ENCODE measurements around the gene NDEL1. TPM values are rescaled to one million over a fixed set of nuclear protein-coding genes. Genes with fewer than 3 reads are reported as not detected.

Gene NDEL1
- total RNA-seq, 4 donors from 2014 or later = 58.1 to 67.3 (median 63.4) TPM

DNA sequence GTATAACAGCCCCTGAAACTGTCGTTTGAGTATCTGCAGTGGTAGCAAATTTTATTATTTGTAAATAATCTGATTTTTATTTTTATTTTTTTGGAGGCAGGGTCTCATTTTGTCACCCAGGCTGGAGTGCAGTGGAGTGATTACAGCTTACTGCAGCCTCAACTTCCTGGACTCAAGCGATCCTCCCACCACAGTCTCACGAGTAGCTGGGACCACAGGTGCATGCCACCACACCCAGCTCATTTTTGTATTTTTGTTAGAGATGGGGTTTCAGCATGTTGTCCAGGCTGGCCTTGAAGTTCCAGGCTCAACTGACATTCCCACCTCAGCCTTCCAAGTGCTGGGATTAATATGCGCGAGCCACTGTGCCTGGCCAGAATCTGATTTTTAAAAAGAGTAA, 2.8 kb downstream of the NDEL1 start:
- Histone ChIP-seq H3K36me3 (peaks cover 0 to 21% of the 10 kb centered on the region in 2 donors), H3K9me3 (no peaks in the 10 kb centered on the region), H3K27me3 (no peaks in the 10 kb centered on the region), H3K4me1 (peaks cover 0 to 63% (median 3%) of the 10 kb centered on the region in 3 donors), H3K4me3 (no peak overlapping the region), H3K27ac (no peak overlapping the region)
- 83 to 88% methylated on average over 4 to 5 of the region's 5 CpGs for WGBS, 2 donors (ENCODE audit: low coverage in 1 of 2)
- TF ChIP-seq POLR2AphosphoS5 (IDR thresholded peaks at IDR 0.05) (no peak), POLR2A (IDR thresholded peaks at IDR 0.05) (no peak), EP300 (IDR thresholded peaks at IDR 0.05) (no peak)
- TF ChIP-seq, protein P1, sequence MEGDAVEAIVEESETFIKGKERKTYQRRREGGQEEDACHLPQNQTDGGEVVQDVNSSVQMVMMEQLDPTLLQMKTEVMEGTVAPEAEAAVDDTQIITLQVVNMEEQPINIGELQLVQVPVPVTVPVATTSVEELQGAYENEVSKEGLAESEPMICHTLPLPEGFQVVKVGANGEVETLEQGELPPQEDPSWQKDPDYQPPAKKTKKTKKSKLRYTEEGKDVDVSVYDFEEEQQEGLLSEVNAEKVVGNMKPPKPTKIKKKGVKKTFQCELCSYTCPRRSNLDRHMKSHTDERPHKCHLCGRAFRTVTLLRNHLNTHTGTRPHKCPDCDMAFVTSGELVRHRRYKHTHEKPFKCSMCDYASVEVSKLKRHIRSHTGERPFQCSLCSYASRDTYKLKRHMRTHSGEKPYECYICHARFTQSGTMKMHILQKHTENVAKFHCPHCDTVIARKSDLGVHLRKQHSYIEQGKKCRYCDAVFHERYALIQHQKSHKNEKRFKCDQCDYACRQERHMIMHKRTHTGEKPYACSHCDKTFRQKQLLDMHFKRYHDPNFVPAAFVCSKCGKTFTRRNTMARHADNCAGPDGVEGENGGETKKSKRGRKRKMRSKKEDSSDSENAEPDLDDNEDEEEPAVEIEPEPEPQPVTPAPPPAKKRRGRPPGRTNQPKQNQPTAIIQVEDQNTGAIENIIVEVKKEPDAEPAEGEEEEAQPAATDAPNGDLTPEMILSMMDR (IDR thresholded peaks at IDR 0.05) = no peak
- ATAC-seq = no peak

- no peak for ATAC-seq
- no peak overlapping the region for H3K27ac ChIP-seq
- peaks cover 0 to 76% (median 3%) of the 10 kb centered on the region in 3 donors for H3K4me1 ChIP-seq
- no peak for TF ChIP-seq POLR2A (IDR thresholded peaks at IDR 0.05)
- no peak for TF ChIP-seq EP300 (IDR thresholded peaks at IDR 0.05)
- TF ChIP-seq, protein P1 (IDR thresholded peaks at IDR 0.05) = no peak
- TF ChIP-seq POLR2AphosphoS5 (IDR thresholded peaks at IDR 0.05) = no peak
- H3K27me3 ChIP-seq = no peaks in the 10 kb centered on the region
- 97 to 100% methylated on average over 1 to 2 of the region's 3 CpGs for WGBS, 2 donors (ENCODE audit: low coverage in 1 of 2)
- H3K4me3 ChIP-seq = no peak overlapping the region
- no peaks in the 10 kb centered on the region for H3K9me3 ChIP-seq
- peaks cover 0 to 33% of the 10 kb centered on the region in 2 donors for H3K36me3 ChIP-seq
Measured at GRCh38 chr17:8439681-8440080, 4.0 kb downstream of the NDEL1 start.

GRCh38 chr17:8441690-8442089, 6.0 kb downstream of the NDEL1 start:
- Histone ChIP-seq H3K27ac (no peak overlapping the region), H3K4me3 (no peak overlapping the region), H3K9me3 (no peaks in the 10 kb centered on the region), H3K4me1 (peaks cover 0 to 72% (median 3%) of the 10 kb centered on the region in 3 donors), H3K36me3 (peaks cover 0 to 52% of the 10 kb centered on the region in 2 donors), H3K27me3 (no peaks in the 10 kb centered on the region)
- TF ChIP-seq EP300 (IDR thresholded peaks at IDR 0.05) (no peak), POLR2AphosphoS5 (IDR thresholded peaks at IDR 0.05) (no peak), POLR2A (IDR thresholded peaks at IDR 0.05) (no peak)
- TF ChIP-seq, protein P1 (IDR thresholded peaks at IDR 0.05) = no peak
- WGBS, 2 donors (ENCODE audit: low coverage in 1 of 2) = 64 to 74% methylated on average over 2 of the region's 2 CpGs
- no peak for ATAC-seq

- Histone ChIP-seq H3K4me3 (no peak overlapping the region), H3K27ac (no peak overlapping the region), H3K4me1 (peaks cover 0 to 69% (median 1%) of the 10 kb centered on the region in 3 donors), H3K36me3 (peaks cover 0 to 58% of the 10 kb centered on the region in 2 donors), H3K27me3 (no peaks in the 10 kb centered on the region), H3K9me3 (no peaks in the 10 kb centered on the region)
- ATAC-seq = no peak
- no peak for TF ChIP-seq EP300 (IDR thresholded peaks at IDR 0.05)
- TF ChIP-seq, protein P1 (IDR thresholded peaks at IDR 0.05) = no peak
- TF ChIP-seq POLR2A (IDR thresholded peaks at IDR 0.05) = no peak
- TF ChIP-seq POLR2AphosphoS5 (IDR thresholded peaks at IDR 0.05) = no peak
- 79 to 97% methylated on average over 2 of the region's 2 CpGs for WGBS, 2 donors (ENCODE audit: low coverage in 1 of 2)
Measured at GRCh38 chr17:8442310-8442709, 6.6 kb downstream of the NDEL1 start.

DNA sequence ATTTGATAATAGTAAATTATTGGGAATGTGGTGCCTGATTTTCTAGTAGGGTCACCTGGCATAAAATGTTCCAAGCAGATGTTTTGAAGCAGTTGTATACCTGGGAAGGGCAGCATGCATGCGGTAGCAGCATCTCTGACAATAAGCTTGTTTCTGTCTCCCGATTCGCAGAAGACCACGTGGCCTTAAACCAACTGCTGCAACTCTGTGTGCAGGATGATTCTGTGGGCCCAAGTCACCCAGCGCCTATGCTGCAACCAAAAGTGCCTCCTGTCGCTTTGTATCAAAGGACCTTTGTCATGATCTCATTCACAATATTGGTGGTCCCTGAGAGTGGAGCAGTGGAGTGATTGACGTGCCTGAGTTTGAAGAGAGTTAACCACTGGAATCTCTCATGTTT, 8.1 kb downstream of the NDEL1 start:
- TF ChIP-seq POLR2A (IDR thresholded peaks at IDR 0.05) (no peak), EP300 (IDR thresholded peaks at IDR 0.05) (no peak), POLR2AphosphoS5 (IDR thresholded peaks at IDR 0.05) (no peak)
- TF ChIP-seq, protein P1 (IDR thresholded peaks at IDR 0.05) = no peak
- no peak overlapping the region for H3K4me3 ChIP-seq
- H3K9me3 ChIP-seq = no peaks in the 10 kb centered on the region
- no peak overlapping the region for H3K27ac ChIP-seq
- H3K27me3 ChIP-seq = no peaks in the 10 kb centered on the region
- 83 to 100% methylated on average over 1 to 6 of the region's 7 CpGs for WGBS, 2 donors (ENCODE audit: low coverage in 1 of 2)
- peaks cover 0 to 60% (median 0%) of the 10 kb centered on the region in 3 donors for H3K4me1 ChIP-seq
- no peak for ATAC-seq
- H3K36me3 ChIP-seq = peaks cover 0 to 66% of the 10 kb centered on the region in 2 donors
